H1 (cell line): Measurements from ENCODE around the gene PSG7. TPM values are rescaled to one million over a fixed set of nuclear protein-coding genes. Genes with fewer than 3 reads are reported as not detected.

Experiments
- CTCF ChIA-PET: fragments of 300-600 bp; sonication (Branson Sonifier 250); formaldehyde crosslinking; loops from one replicate; lab custom pipeline; 2021; ENCODE audit not compliant: partially characterized antibody; lab: Charles Lee
- POLR2A ChIA-PET: fragments of 300-600 bp; sonication (Branson Sonifier 250); formaldehyde crosslinking; loops from one replicate; lab custom pipeline; 2021; ENCODE audit warnings: inconsistent platforms; ENCODE audit not compliant: partially characterized antibody; lab: Charles Lee
- DNase-seq, 2 experiments: peaks; one replicate each; pipeline versions ENCODE4 v3.0.0 to v3.0.0-alpha.2; 2010 to 2022; ENCODE audit warnings: low spot score in 2 of 2, low read depth in 1 of 2, mixed read lengths in 1 of 2
- FAIRE-seq: peaks from 2 replicates; lab custom pipeline; 2011; peaks lifted over from hg19 to GRCh38; lab: Jason Lieb, UNC
- H2AFZ ChIP-seq: 2 replicates; pipeline ENCODE4 v1.8.1; 2012; ENCODE audit warnings: low read length, inconsistent platforms
- H2AK5ac ChIP-seq: 2 replicates; pipeline ENCODE4 v1.6.1; 2013; ENCODE audit warnings: low read depth, low read length
- H2BK120ac ChIP-seq: replicated peaks from 2 replicates; pipeline ENCODE3; 2013; ENCODE audit warnings: low read depth, low read length, inconsistent platforms
- H2BK12ac ChIP-seq: 2 replicates; pipeline ENCODE4 v1.6.1; 2013; ENCODE audit warnings: low read depth, low read length
- H2BK15ac ChIP-seq: 2 replicates; pipeline ENCODE4 v1.6.1; 2013; ENCODE audit warnings: low read length
- H2BK20ac ChIP-seq: 2 replicates; pipeline ENCODE4 v1.6.1; 2013; ENCODE audit warnings: low read length
- H2BK5ac ChIP-seq: 2 replicates; pipeline ENCODE4 v1.6.1; 2013; ENCODE audit warnings: low read depth, low read length
- H3K14ac ChIP-seq: 2 replicates; pipeline ENCODE4 v1.6.1; 2013; ENCODE audit warnings: inconsistent platforms; ENCODE audit not compliant: insufficient read length
- H3K18ac ChIP-seq: 2 replicates; pipeline ENCODE4 v1.6.1; 2013; ENCODE audit warnings: low read length; ENCODE audit errors: extremely low read depth
- H3K23ac ChIP-seq: 2 replicates; pipeline ENCODE4 v1.6.1; 2013; ENCODE audit warnings: inconsistent platforms; ENCODE audit not compliant: insufficient read length
- H3K23me2 ChIP-seq: 2 replicates; pipeline ENCODE4 v1.6.1; 2013; ENCODE audit warnings: low read depth, low read length
- H3K27ac ChIP-seq: 2 replicates; pipeline ENCODE4 v1.6.1; 2011; ENCODE audit warnings: low read depth, low read length, inconsistent platforms
- H3K27me3 ChIP-seq, 4 experiments: replicated peaks in 1 of 4; 1 replicate in 1 of 4; 2 replicates in 3 of 4; pipeline versions ENCODE4 v1.6.1 to v1.8.1; 2011 to 2013; ENCODE audit warnings: low read length in 3 of 4, mild to moderate bottlenecking in 3 of 4, inconsistent platforms in 2 of 4, mixed read lengths in 2 of 4, moderate library complexity in 1 of 4; ENCODE audit not compliant: control insufficient read depth in 3 of 4, insufficient read depth in 3 of 4; ENCODE audit errors: extremely low read depth in 1 of 4
- H3K36me3 ChIP-seq, 4 experiments: 2 replicates each; pipeline versions ENCODE4 v1.6.1 to v1.8.1; 2011 to 2013; ENCODE audit warnings: mild to moderate bottlenecking in 4 of 4, low read length in 3 of 4, moderate library complexity in 2 of 4, control low read depth in 1 of 4, inconsistent platforms in 1 of 4; ENCODE audit not compliant: insufficient read depth in 4 of 4, control insufficient read depth in 2 of 4
- H3K4ac ChIP-seq: replicated peaks from 2 replicates; pipeline ENCODE3; 2013; ENCODE audit warnings: low read length, low read depth, mixed read lengths, inconsistent platforms; ENCODE audit not compliant: insufficient read length
- H3K4me1 ChIP-seq, 4 experiments: replicated peaks in 1 of 4; 1 replicate in 1 of 4; 2 replicates in 3 of 4; pipeline versions ENCODE4 v1.6.1 to v1.8.1; 2011 to 2013; ENCODE audit warnings: low read length in 3 of 4, inconsistent platforms in 2 of 4, mixed read lengths in 1 of 4; ENCODE audit not compliant: insufficient read depth in 4 of 4, control insufficient read depth in 3 of 4
- H3K4me2 ChIP-seq, 2 experiments: 2 replicates each; pipeline versions ENCODE4 v1.6.1 to v1.8.1; 2011 to 2013; ENCODE audit warnings: low read depth in 2 of 2, low read length in 2 of 2, control low read depth in 1 of 2, inconsistent platforms in 1 of 2, mild to moderate bottlenecking in 1 of 2; ENCODE audit not compliant: insufficient read depth in 1 of 2
- H3K4me3 ChIP-seq, 4 experiments: fragments of 200-600, 300-600 bp in 1 of 4; sonication (generic), shearing (Covaris generic), sonication (Bioruptor Twin) in 1 of 4; 2 replicates each; pipeline versions ENCODE4 v1.5.1 to v1.8.1; 2011 to 2016; ENCODE audit warnings: low read length in 4 of 4, low read depth in 3 of 4, control low read depth in 2 of 4, inconsistent platforms in 2 of 4, mild to moderate bottlenecking in 2 of 4, mixed read lengths in 1 of 4, moderate library complexity in 1 of 4; ENCODE audit not compliant: insufficient read depth in 2 of 4; ENCODE audit errors: extremely low read depth in 1 of 4
- H3K56ac ChIP-seq: replicated peaks from 2 replicates; pipeline ENCODE3; 2013; ENCODE audit warnings: low read depth, mild to moderate bottlenecking, mixed read lengths, low read length, inconsistent platforms; ENCODE audit not compliant: insufficient read length
- H3K79me1 ChIP-seq: 2 replicates; pipeline ENCODE4 v1.6.1; 2013; ENCODE audit warnings: low read depth, low read length, control low read depth
- H3K79me2 ChIP-seq, 2 experiments: 2 replicates each; pipeline versions ENCODE4 v1.6.1 to v1.8.1; 2012 to 2013; ENCODE audit warnings: low read length in 2 of 2, mild to moderate bottlenecking in 2 of 2, inconsistent platforms in 1 of 2; ENCODE audit not compliant: insufficient read depth in 2 of 2, control insufficient read depth in 1 of 2
- H3K9ac ChIP-seq, 4 experiments: replicated peaks in 1 of 4; 1 replicate in 1 of 4; 2 replicates in 3 of 4; pipeline versions ENCODE4 v1.6.1 to v1.8.1; 2011 to 2013; ENCODE audit warnings: low read depth in 3 of 4, low read length in 3 of 4, control low read depth in 2 of 4, mild to moderate bottlenecking in 2 of 4, moderate library complexity in 2 of 4, inconsistent platforms in 1 of 4; ENCODE audit errors: extremely low read depth in 1 of 4
- H3K9me3 ChIP-seq, 2 experiments: 2 replicates each; pipeline versions ENCODE4 v1.6.1 to v1.8.1; 2012 to 2013; ENCODE audit warnings: mild to moderate bottlenecking in 2 of 2, moderate library complexity in 2 of 2, control low read depth in 1 of 2, inconsistent platforms in 1 of 2, low read depth in 1 of 2, low read length in 1 of 2, mixed read lengths in 1 of 2; ENCODE audit not compliant: insufficient read depth in 2 of 2
- H4K20me1 ChIP-seq, 2 experiments: replicated peaks in 1 of 2; 2 replicates each; pipeline versions ENCODE3 to v1.8.1; 2011 to 2013; ENCODE audit warnings: inconsistent platforms in 2 of 2, low read length in 2 of 2, mild to moderate bottlenecking in 1 of 2; ENCODE audit not compliant: insufficient read depth in 2 of 2, control insufficient read depth in 1 of 2
- H4K5ac ChIP-seq: 2 replicates; pipeline ENCODE4 v1.6.1; 2013; ENCODE audit warnings: low read length, low read depth, mixed read lengths, inconsistent platforms; ENCODE audit not compliant: insufficient read length
- H4K8ac ChIP-seq: 2 replicates; pipeline ENCODE4 v1.8.0; 2013; ENCODE audit warnings: mild to moderate bottlenecking, moderate library complexity, low read length, inconsistent platforms; ENCODE audit not compliant: insufficient read depth; ENCODE audit errors: extremely low read depth
- H4K91ac ChIP-seq: replicated peaks from 2 replicates; pipeline ENCODE3; 2013; ENCODE audit warnings: low read length, mixed read lengths, inconsistent platforms; ENCODE audit not compliant: insufficient read length
- ASH2L ChIP-seq: fragments of 200-600, 300-600 bp; sonication (generic); IDR thresholded peaks from one replicate; pipeline ENCODE4 v1.7.1; 2017; ENCODE audit warnings: low read length
- ATF2 ChIP-seq: IDR thresholded peaks from 2 replicates; pipeline ENCODE4 v1.6.1; 2012; ENCODE audit warnings: low read length, inconsistent platforms
- ATF3 ChIP-seq: IDR thresholded peaks from 2 replicates; pipeline ENCODE4 v1.6.1; 2011; ENCODE audit warnings: low read depth, mild to moderate bottlenecking, low read length; ENCODE audit not compliant: insufficient read depth
- EGR1 ChIP-seq: IDR thresholded peaks from 2 replicates; pipeline ENCODE4 v1.6.1; 2011; ENCODE audit warnings: low read depth, low read length, borderline replicate concordance
- GTF2F1 ChIP-seq: IDR thresholded peaks from 2 replicates; pipeline ENCODE4 v1.6.1; 2012; ENCODE audit warnings: low read depth, low read length, improper control_type of control experiment, borderline replicate concordance
- SIN3A ChIP-seq, 2 experiments: IDR thresholded peaks in 1 of 2; conservative IDR thresholded peaks in 1 of 2; 2 replicates each; pipeline ENCODE4 v1.6.1; 2011 to 2012; ENCODE audit warnings: low read length in 2 of 2, improper control_type of control experiment in 1 of 2, low read depth in 1 of 2, mild to moderate bottlenecking in 1 of 2
- SP2 ChIP-seq: IDR thresholded peaks from 2 replicates; pipeline ENCODE4 v1.6.1; 2012; ENCODE audit warnings: mild to moderate bottlenecking, low read length, inconsistent platforms
- SP4 ChIP-seq: IDR thresholded peaks from 2 replicates; pipeline ENCODE4 v1.6.1; 2012; ENCODE audit warnings: low read length, inconsistent platforms
- SRF ChIP-seq: IDR thresholded peaks from 2 replicates; pipeline ENCODE4 v1.6.1; 2011; ENCODE audit warnings: mild to moderate bottlenecking, low read depth, low read length, moderate library complexity
- TCF12 ChIP-seq: IDR thresholded peaks from 2 replicates; pipeline ENCODE4 v1.6.1; 2011; ENCODE audit warnings: low read depth, mild to moderate bottlenecking, low read length
- ZNF274 ChIP-seq: IDR thresholded peaks from 2 replicates; pipeline ENCODE4 v1.7.0; 2012; ENCODE audit warnings: low read length, borderline replicate concordance; ENCODE audit errors: extremely low read depth
- WGBS, 2 experiments: shearing (Covaris generic) in 1 of 2; methylation state at CpG; one replicate each; pipeline versions ENCODE4 v1.1.6 to v1.1.7; 2013 to 2015; ENCODE audit warnings: low lambda C conversion rate in 2 of 2, mixed read lengths in 2 of 2, inconsistent platforms in 1 of 2, low coverage in 1 of 2, missing lambda C conversion rate in 1 of 2; ENCODE audit not compliant: insufficient replicate concordance in 2 of 2, insufficient coverage in 1 of 2, insufficient read length in 1 of 2; ENCODE audit errors: extremely low coverage in 1 of 2, missing lambda C conversion rate in 1 of 2; 5-methylcytosine and 5-hydroxymethylcytosine counted together
- polyA plus RNA-seq, 7 experiments: library from polyadenylated mRNA; depleted of rRNA in 3 of 7; stranded (reverse) in 5 of 7; unstranded in 2 of 7; fragments of >200 nt in 5 of 7; fragments of 200-250 nt in 2 of 7; gene quantifications; 1 replicate in 5 of 7; 2 replicates in 1 of 7; 4 replicates in 1 of 7; pipeline versions ENCODE4 v1.2.1 to v1.2.3, GENCODE V29; 2011 to 2013; ENCODE audit warnings: missing spikeins in 2 of 7, mixed read lengths in 2 of 7
- total RNA-seq: library from RNA; stranded (reverse); fragmentation: NEBNext Ultra II Directional; extraction: Animal tissue kit (Norgen Biotek cat#: 25700); gene quantifications from 2 replicates; pipeline ENCODE4 v1.2.1, GENCODE V29; 2021

The PSG7 gene
- total and polyA plus RNA-seq, 2 of the 8 experiments (the other 6 are each of a cell fraction or from before 2014, with no cell fraction given), result not detected

- no peaks in the 10 kb centered on the region for H3K79me1 ChIP-seq
- no peak overlapping the region for H3K4ac ChIP-seq
- H3K4me1 ChIP-seq, result no peaks in the 10 kb centered on the region
- no peak overlapping the region for H4K8ac ChIP-seq
- H2AFZ ChIP-seq, result no peak overlapping the region
- no peak overlapping the region for H3K56ac ChIP-seq
- H4K20me1 ChIP-seq, result no peaks in the 10 kb centered on the region
- 14% methylated on average over 2 of the region's 2 CpGs; no CpG with 5 or more reads in 1 of the 2 experiments for WGBS, 2 experiments
- H3K4me2 ChIP-seq, result no peak overlapping the region
- peaks cover 34 to 58% of the 10 kb centered on the region in 2 experiments for H3K9me3 ChIP-seq
- no peak overlapping the region for H2BK20ac ChIP-seq
- H3K27me3 ChIP-seq, result no peaks in the 10 kb centered on the region
- H3K79me2 ChIP-seq, result no peaks in the 10 kb centered on the region
- H2BK15ac ChIP-seq, result no peak overlapping the region
- H2BK12ac ChIP-seq, result no peak overlapping the region
- no peak overlapping the region for H4K5ac ChIP-seq
- no peaks in the 10 kb centered on the region for H3K23me2 ChIP-seq
- no peak overlapping the region for H2BK120ac ChIP-seq
- no peak overlapping the region for H2AK5ac ChIP-seq
- H3K14ac ChIP-seq, result no peak overlapping the region
- no peak overlapping the region for H3K4me3 ChIP-seq
- H3K23ac ChIP-seq, result no peak overlapping the region
- no peak overlapping the region for H3K18ac ChIP-seq
- no peak overlapping the region for H4K91ac ChIP-seq
- no peak overlapping the region for H2BK5ac ChIP-seq
- ChIA-PET CTCF (no interaction called here), POLR2A (no interaction called here)
- no peaks in the 10 kb centered on the region for H3K36me3 ChIP-seq
- H3K9ac ChIP-seq, result no peak overlapping the region
- DNase-seq, result no peak
- FAIRE-seq, result no peak
- H3K27ac ChIP-seq, result no peak overlapping the region
- TF ChIP-seq ATF3 (no peak), GTF2F1 (no peak), TCF12 (no peak), EGR1 (no peak), SP2 (no peak), SIN3A (conservative IDR thresholded peaks at IDR 0.05 in 1 of 2, IDR thresholded peaks at IDR 0.05 in 1 of 2; ENCODE audit: low read depth in 1 of 2, low read length in 2 of 2) (no peak), SRF (no peak), SP4 (no peak), ATF2 (no peak), ZNF274 (no peak), ASH2L (no peak)
Measured at GRCh38 chr19:42926781-42927180, 10.2 kb downstream of the PSG7 start.
